Measurements from ENCODE around the gene SLC6A4.

SLC6A4 gene

DNA sequence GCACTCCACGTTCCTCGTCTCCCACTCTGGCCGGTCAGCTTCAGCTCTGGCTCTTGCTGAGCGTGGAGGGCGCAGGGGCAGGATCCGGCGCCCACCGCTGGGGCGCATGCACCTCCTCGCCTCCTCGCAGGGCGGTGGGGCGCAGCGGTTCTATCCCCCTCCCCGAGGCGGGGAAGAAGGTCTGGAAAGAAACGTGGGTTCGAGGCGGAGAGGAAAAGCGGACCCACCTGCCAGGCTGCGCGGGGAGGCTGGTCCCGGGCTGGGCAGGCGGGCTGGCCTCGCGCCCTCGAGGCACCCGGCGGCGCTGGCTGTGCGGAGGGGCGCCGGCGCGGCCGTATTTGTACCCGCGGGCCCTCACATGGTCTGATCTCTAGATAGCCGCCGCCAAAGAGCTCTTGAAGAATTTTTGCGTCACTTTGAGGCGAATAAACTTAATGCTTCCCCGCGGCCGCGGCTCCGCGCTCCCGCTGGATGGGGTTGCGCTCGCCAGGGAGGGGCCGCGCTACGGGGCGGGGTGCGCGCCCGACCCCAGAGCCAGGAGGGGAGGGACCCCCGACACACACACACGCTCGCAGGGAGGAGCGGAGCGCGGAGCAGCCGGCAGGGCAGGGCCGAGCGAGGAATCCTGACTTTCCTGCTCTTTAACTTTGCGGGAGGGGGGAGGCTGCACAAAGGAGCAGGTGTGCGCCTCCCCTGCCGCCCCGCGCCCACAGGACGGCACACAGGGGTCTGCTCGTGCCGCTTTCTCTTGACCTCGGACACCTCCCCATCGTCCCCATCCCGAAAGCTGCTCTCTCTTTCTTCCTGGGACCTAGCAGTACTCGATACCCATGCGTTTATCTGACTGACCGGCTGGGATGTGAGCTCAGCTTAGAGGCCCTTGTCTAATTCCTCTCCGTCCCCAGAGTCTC, at the start of gene SLC6A4:
TSS of gene SLC6A4 (minus strand) at position 312 of the 911 bp plus-strand sequence. CDS start 13,739 bp downstream, outside the sequence.
- H3K79me2 ChIP-seq (ENCODE audit: control insufficient read depth, insufficient read depth, low read length, unreplicated experiment): no peaks in the 10 kb centered on the region
- H3K36me3 ChIP-seq (ENCODE audit: insufficient read depth, low read length): no peaks in the 10 kb centered on the region
- peaks cover 52% of the 10 kb centered on the region for H3K27me3 ChIP-seq (ENCODE audit: insufficient read depth, low read length)
- peak within 1 kb of the TSS; percentile 82 for H3K4me3 ChIP-seq (ENCODE audit: low read depth, low read length)
- peak within 1 kb of the TSS; percentile 89 for H2AFZ ChIP-seq (ENCODE audit: low read length, unreplicated experiment)
- H3K27ac ChIP-seq (ENCODE audit: low read depth, low read length): no peak within 1 kb of the TSS
- peaks cover 7% of the 10 kb centered on the region for H3K4me1 ChIP-seq (ENCODE audit: control insufficient read depth, insufficient read depth, low read length, unreplicated experiment)

DNA sequence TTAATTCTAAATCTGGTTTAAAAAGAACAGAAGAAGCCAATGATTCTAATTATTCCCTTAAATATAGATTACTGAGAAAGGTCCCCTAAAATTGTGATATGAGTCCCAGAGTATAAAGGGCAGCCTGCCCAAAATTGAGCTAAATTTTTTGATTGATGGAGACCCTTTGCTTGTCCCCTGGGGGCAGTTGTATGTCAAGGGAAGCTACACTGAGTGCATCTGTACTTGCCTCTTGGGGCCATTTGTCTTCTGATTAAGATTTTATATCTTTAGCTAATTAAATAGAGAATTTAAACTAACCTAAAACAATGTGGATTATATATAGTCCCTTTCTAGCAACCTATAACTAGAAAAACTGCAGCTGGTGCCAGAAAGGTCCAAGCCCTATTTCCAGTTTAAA, 43.7 kb upstream of the SLC6A4 start:
- H3K4me3 ChIP-seq (ENCODE audit: low read depth, low read length): no peak overlapping the region
- H3K27ac ChIP-seq (ENCODE audit: low read depth, low read length): no peak overlapping the region
- H3K27me3 ChIP-seq (ENCODE audit: insufficient read depth, low read length): no peaks in the 10 kb centered on the region
- H2AFZ ChIP-seq (ENCODE audit: low read length, unreplicated experiment): no peak overlapping the region
- peaks cover 12% of the 10 kb centered on the region for H3K36me3 ChIP-seq (ENCODE audit: insufficient read depth, low read length)
- no peaks in the 10 kb centered on the region for H3K4me1 ChIP-seq (ENCODE audit: control insufficient read depth, insufficient read depth, low read length, unreplicated experiment)
- H3K79me2 ChIP-seq (ENCODE audit: control insufficient read depth, insufficient read depth, low read length, unreplicated experiment): no peaks in the 10 kb centered on the region

DNA sequence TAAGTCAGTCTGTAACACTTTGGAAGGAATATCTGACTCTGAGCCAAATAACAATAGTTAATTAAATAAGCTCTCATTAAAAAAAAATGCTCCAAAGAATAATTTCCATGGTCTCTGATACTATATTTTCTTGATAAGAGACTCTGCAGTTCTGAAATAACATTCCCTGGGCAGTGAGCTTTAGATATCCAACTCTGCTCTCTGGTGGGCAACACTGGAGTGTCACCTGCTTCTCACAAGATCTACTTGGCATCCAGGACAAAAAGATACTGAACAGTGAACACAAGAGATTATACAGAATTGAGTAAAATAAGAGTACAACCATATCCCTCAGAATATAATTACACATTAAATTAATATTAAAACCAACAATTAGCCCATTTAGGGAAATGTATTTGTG, 42.5 kb upstream of the SLC6A4 start:
- no peaks in the 10 kb centered on the region for H3K27me3 ChIP-seq (ENCODE audit: insufficient read depth, low read length)
- peaks cover 21% of the 10 kb centered on the region for H3K36me3 ChIP-seq (ENCODE audit: insufficient read depth, low read length)
- H3K27ac ChIP-seq (ENCODE audit: low read depth, low read length): no peak overlapping the region
- H2AFZ ChIP-seq (ENCODE audit: low read length, unreplicated experiment): no peak overlapping the region
- no peaks in the 10 kb centered on the region for H3K4me1 ChIP-seq (ENCODE audit: control insufficient read depth, insufficient read depth, low read length, unreplicated experiment)
- no peaks in the 10 kb centered on the region for H3K79me2 ChIP-seq (ENCODE audit: control insufficient read depth, insufficient read depth, low read length, unreplicated experiment)
- H3K4me3 ChIP-seq (ENCODE audit: low read depth, low read length): no peak overlapping the region

DNA sequence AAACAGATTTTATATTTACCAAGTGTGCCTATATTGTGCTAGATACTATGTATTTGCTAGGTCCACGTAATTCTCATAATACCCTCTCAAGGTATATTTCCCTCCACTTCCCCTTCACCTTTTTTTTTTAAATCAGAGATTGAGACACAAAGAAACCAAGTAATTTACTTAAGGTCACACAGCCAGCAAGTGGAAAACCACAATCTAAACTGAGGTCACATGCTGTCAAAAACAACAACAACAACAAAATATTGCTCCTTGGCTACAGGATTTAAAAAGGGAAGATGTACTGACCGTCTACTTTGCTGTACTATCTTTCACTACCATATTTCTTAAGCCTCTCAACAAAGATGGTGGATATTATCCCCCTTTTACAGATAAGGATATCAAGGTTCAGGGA, 40.4 kb upstream of the SLC6A4 start:
- H2AFZ ChIP-seq (ENCODE audit: low read length, unreplicated experiment): no peak overlapping the region
- no peak overlapping the region for H3K27ac ChIP-seq (ENCODE audit: low read depth, low read length)
- H3K27me3 ChIP-seq (ENCODE audit: insufficient read depth, low read length): no peaks in the 10 kb centered on the region
- H3K4me3 ChIP-seq (ENCODE audit: low read depth, low read length): no peak overlapping the region
- H3K79me2 ChIP-seq (ENCODE audit: control insufficient read depth, insufficient read depth, low read length, unreplicated experiment): no peaks in the 10 kb centered on the region
- H3K36me3 ChIP-seq (ENCODE audit: insufficient read depth, low read length): peaks cover 35% of the 10 kb centered on the region
- H3K4me1 ChIP-seq (ENCODE audit: control insufficient read depth, insufficient read depth, low read length, unreplicated experiment): peaks cover 9% of the 10 kb centered on the region

DNA sequence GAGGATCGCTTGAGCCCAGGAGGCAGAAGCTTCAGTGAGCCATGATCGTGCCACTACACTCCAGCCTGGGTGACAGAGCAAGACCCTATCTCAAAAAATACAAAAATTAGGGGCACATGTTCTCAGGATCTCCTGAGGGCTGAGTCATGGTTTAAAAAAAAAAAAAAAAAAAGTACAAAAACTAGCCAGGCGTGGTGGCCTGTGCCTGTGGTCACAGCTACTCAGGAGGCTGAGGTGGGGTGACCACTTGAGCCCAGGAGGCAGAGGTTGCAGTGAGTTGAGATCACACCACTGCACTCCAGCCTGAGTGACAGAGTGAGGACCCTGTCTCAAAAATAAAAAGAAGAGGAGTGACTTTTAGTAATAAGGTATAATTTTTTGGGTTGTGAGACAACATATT, 39.4 kb upstream of the SLC6A4 start:
- Histone ChIP-seq H3K4me1 (ENCODE audit: control insufficient read depth, insufficient read depth, low read length, unreplicated experiment) (peaks cover 9% of the 10 kb centered on the region), H3K4me3 (ENCODE audit: low read depth, low read length) (no peak overlapping the region), H3K27ac (ENCODE audit: low read depth, low read length) (no peak overlapping the region), H3K27me3 (ENCODE audit: insufficient read depth, low read length) (no peaks in the 10 kb centered on the region), H3K36me3 (ENCODE audit: insufficient read depth, low read length) (peaks cover 41% of the 10 kb centered on the region), H3K79me2 (ENCODE audit: control insufficient read depth, insufficient read depth, low read length, unreplicated experiment) (no peaks in the 10 kb centered on the region), H2AFZ (ENCODE audit: low read length, unreplicated experiment) (no peak overlapping the region)

DNA sequence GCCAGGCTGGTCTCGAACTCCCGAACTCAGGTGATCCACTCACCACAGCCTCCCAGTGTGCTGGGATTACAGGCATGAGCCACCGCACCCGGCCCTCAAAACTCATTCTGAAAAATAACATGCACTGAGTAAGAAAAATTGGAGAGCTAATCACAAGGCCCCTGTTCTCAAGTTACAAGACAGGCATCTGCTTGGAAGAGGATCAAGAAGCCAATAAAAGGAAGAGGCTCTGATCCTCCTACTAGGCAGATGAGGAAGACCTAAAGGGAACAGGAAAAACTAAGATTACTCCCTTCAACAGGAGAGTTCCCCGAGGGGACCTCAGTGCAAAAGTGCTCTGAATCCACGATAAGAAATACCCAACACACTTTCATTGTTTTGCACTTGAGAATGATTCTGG, 37.9 kb upstream of the SLC6A4 start:
- Histone ChIP-seq H3K27me3 (ENCODE audit: insufficient read depth, low read length) (no peaks in the 10 kb centered on the region), H2AFZ (ENCODE audit: low read length, unreplicated experiment) (no peak overlapping the region), H3K36me3 (ENCODE audit: insufficient read depth, low read length) (peaks cover 45% of the 10 kb centered on the region), H3K4me3 (ENCODE audit: low read depth, low read length) (no peak overlapping the region), H3K79me2 (ENCODE audit: control insufficient read depth, insufficient read depth, low read length, unreplicated experiment) (no peaks in the 10 kb centered on the region), H3K27ac (ENCODE audit: low read depth, low read length) (no peak overlapping the region), H3K4me1 (ENCODE audit: control insufficient read depth, insufficient read depth, low read length, unreplicated experiment) (peaks cover 9% of the 10 kb centered on the region)

DNA sequence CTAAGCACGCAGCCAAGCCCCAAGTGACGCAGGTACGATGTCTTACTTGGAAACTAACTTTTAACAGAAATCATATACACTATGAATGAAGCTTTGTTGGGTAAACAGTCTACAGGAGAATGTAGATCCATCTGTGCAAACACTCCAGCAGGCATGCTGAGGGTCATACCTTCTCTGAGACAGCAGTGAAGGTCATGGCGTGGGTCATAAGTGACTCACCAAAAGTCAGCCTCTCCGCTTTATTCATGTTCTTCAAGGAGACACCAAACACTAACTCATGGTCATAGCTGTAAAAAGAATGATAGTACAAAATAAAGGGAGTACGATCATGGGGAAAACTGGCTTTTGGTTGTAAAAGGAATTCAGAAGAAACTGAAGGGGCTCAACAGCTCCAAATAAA, 35.6 kb upstream of the SLC6A4 start:
- H3K4me3 ChIP-seq (ENCODE audit: low read depth, low read length): no peak overlapping the region
- peaks cover 17% of the 10 kb centered on the region for H3K4me1 ChIP-seq (ENCODE audit: control insufficient read depth, insufficient read depth, low read length, unreplicated experiment)
- H3K27me3 ChIP-seq (ENCODE audit: insufficient read depth, low read length): no peaks in the 10 kb centered on the region
- no peak overlapping the region for H3K27ac ChIP-seq (ENCODE audit: low read depth, low read length)
- H3K79me2 ChIP-seq (ENCODE audit: control insufficient read depth, insufficient read depth, low read length, unreplicated experiment): no peaks in the 10 kb centered on the region
- H3K36me3 ChIP-seq (ENCODE audit: insufficient read depth, low read length): peaks cover 49% of the 10 kb centered on the region
- H2AFZ ChIP-seq (ENCODE audit: low read length, unreplicated experiment): no peak overlapping the region

DNA sequence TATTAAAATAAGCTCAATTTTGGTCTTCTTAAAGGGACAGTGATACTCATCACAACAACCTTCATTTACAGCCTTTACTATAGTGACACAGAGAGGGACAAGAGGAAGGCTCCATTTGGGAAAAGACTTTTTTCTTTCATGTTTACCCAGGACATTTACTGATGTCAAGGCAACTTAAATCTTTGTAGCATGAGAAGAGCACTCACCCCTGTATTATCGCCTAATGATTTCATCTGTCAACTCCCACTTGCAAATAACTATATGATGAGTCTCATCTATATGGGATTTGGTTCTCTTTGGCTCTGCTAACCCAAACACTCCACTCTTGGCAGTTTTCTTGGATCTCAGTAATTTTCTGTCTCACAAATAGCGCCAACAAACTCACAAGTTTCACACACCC, 32.1 kb upstream of the SLC6A4 start:
- peaks cover 44% of the 10 kb centered on the region for H3K36me3 ChIP-seq (ENCODE audit: insufficient read depth, low read length)
- peaks cover 36% of the 10 kb centered on the region for H3K4me1 ChIP-seq (ENCODE audit: control insufficient read depth, insufficient read depth, low read length, unreplicated experiment)
- H2AFZ ChIP-seq (ENCODE audit: low read length, unreplicated experiment): no peak overlapping the region
- no peak overlapping the region for H3K4me3 ChIP-seq (ENCODE audit: low read depth, low read length)
- H3K27me3 ChIP-seq (ENCODE audit: insufficient read depth, low read length): no peaks in the 10 kb centered on the region
- H3K27ac ChIP-seq (ENCODE audit: low read depth, low read length): peak overlapping the region; percentile 25
- H3K79me2 ChIP-seq (ENCODE audit: control insufficient read depth, insufficient read depth, low read length, unreplicated experiment): no peaks in the 10 kb centered on the region

DNA sequence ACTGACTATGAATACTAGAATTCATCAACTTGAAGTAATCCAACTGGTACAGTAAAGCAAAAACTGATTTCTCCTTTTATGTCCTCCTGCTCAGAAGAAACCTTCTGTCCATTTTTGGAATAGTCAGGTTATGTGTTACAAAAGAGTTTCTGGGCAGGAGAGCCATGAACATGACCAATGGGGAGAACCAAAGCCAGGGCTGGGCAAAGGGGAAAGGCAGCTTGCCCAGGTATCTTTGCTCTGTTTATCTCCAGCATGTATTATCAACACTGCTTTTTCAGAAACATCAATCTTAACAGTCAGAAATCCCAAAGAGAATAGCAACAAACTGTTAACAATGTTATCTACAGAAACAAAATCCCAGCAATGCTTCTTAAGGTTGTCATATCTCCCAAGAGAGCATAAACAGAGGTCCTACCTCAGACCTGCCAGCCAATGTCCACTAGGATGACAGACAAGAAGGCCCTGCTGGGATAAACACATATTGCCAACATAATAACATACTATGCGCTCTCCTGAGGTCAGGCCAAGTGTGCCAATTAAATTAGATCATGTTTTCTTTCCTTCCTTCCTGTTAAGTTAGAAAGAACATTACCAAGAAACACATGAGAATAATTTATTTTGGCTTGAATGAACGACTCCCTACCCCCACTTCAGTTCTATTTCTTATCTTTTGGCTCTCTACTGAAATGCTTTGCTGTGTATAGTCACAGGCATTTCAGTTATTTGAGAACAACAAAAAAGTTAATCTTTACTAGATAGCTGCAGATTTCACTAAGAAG, 28.2 kb upstream of the SLC6A4 start:
- Histone ChIP-seq H3K27me3 (ENCODE audit: insufficient read depth, low read length) (no peaks in the 10 kb centered on the region), H3K4me3 (ENCODE audit: low read depth, low read length) (no peak overlapping the region), H3K79me2 (ENCODE audit: control insufficient read depth, insufficient read depth, low read length, unreplicated experiment) (no peaks in the 10 kb centered on the region), H3K36me3 (ENCODE audit: insufficient read depth, low read length) (peaks cover 21% of the 10 kb centered on the region), H3K27ac (ENCODE audit: low read depth, low read length) (peak overlapping the region; percentile 51), H2AFZ (ENCODE audit: low read length, unreplicated experiment) (no peak overlapping the region), H3K4me1 (ENCODE audit: control insufficient read depth, insufficient read depth, low read length, unreplicated experiment) (peaks cover 27% of the 10 kb centered on the region)

DNA sequence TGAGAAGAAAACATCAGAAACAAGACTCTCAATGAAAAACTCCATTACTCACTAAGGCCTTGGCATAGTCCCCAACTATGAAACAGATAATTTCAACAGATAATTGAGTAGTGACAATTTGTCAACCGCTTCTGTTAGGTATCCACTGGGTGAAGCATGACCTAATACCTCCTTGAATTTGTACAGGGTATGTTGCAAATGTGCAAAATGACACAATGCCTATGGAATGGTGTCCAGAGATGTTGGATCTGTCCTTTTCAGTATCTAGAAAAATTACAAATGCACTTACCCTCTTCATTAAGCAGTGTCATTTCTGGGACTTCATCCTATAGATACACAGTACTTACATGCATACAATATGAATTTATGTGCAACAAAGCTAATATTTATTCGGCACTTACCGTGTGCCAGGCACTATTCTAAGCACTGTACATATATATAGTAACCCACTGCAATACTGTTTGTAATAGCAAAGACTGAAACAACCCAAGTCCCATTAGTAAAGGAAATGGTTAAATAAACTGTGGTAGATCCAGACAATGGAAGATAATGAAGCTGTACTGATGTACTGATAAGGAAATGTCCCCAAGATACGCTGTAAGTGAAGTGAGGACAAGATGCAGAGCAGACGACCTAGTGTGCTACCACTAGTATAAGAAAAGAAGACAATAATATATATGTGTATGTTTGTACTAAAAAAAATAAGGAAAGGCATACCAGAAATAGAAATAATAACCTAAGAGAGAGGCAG, 21.4 kb upstream of the SLC6A4 start:
- Histone ChIP-seq H3K27me3 (ENCODE audit: insufficient read depth, low read length) (no peaks in the 10 kb centered on the region), H3K79me2 (ENCODE audit: control insufficient read depth, insufficient read depth, low read length, unreplicated experiment) (no peaks in the 10 kb centered on the region), H3K36me3 (ENCODE audit: insufficient read depth, low read length) (no peaks in the 10 kb centered on the region; the same call in 1 of the 2 replicates), H3K27ac (ENCODE audit: low read depth, low read length) (no peak overlapping the region), H3K4me1 (ENCODE audit: control insufficient read depth, insufficient read depth, low read length, unreplicated experiment) (peaks cover 3% of the 10 kb centered on the region), H3K4me3 (ENCODE audit: low read depth, low read length) (no peak overlapping the region), H2AFZ (ENCODE audit: low read length, unreplicated experiment) (no peak overlapping the region)

Data from ACC112 (cell line).